NCI-H187 treated with DMSO at 0.1 percent for 48 hours (cell line): ENCODE results near the gene DPYSL4.

Experiments used
- DNase-seq: peaks from one replicate; lab custom pipeline; 2025; lab: John Stamatoyannopoulos, UW

Gene DPYSL4

DNA sequence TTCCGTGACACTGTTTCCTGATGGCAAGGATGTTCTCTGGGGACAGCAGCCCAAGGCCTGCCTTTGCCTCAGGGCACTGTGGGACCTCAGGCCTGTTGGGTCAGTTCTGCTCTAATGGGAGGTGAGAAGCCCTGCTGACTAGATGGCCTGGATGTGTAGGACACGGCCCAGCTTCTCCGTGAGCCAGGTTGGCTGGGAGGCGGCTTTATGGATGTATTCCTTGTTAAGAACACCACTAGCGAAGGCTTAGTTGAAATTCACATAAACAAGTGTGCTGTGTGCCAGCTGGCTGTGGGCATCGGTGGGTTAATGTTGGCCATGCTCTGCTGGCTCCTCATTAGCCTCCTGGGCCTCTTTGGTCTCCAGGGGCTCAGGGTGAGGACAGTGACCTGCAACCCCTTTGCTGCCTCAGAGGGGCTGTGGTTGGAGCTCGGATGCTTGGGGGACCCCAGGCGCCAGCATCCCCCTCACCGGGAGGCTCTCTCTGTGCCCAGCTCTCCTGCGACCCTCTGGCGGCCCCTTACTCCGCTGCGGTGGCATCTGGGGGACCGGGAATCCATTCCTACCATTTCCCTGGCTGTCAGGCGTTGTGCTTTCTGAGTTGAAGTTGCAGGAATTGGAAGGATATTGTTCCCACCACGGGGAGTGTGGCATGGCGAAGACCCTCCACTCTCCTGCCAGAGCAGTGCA is 22.8 kb upstream of the DPYSL4 start:
- DNase-seq, result no peak

DNA sequence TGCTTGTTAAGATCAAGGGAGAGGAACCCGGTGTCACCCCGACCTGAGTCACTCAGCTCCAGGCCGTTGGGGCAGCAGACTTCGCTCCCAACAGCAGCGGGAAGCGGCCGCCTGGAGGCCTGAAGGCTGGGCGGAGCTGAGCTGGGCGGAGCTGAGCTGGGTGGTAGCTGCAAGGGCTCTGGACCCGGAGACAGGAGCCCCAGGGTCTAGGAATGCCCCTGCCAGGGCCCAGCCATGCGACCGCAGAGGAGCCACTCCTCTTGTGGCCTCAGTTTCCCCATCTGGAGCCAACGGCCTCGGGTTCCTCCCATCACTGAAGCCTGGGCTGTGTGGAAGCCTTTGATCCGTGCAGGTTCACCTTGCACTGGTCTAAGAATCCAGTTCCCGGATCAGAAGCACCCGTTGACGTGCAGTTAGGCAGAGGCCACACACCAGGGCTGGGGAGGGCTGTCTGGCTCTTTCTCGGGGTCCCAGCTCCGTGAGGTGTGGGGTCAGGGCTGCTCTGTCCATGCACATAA is 21.9 kb upstream of the DPYSL4 start:
- DNase-seq, result no peak

DNA sequence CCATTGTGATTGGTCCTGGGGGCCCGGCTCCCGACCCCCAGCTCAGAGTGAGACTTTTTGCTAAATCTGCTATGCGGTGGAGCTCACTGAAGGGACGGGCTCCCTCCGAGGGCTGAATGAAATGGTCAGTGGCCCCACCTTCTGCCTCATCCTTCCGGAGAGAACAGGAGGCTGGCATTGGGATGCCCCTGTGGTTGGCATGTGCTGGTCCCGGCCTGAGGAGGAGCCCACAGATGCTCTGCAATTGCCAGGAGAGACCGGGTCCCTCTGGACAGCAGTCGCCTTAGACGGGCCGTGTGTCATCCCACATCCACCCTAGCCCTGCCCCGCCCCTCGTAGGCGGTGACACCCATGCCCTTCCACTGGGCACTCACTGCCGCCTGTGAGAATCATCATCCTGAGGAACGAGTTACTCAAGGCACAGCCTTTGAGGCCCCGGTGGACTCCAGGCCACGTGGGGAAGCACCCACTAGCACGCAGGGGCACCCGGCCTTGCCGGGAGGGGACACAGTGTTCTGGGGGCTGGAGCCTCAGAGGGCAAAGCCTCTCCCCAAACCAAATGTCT is 21.2 kb upstream of the DPYSL4 start:
- DNase-seq, result no peak

DNA sequence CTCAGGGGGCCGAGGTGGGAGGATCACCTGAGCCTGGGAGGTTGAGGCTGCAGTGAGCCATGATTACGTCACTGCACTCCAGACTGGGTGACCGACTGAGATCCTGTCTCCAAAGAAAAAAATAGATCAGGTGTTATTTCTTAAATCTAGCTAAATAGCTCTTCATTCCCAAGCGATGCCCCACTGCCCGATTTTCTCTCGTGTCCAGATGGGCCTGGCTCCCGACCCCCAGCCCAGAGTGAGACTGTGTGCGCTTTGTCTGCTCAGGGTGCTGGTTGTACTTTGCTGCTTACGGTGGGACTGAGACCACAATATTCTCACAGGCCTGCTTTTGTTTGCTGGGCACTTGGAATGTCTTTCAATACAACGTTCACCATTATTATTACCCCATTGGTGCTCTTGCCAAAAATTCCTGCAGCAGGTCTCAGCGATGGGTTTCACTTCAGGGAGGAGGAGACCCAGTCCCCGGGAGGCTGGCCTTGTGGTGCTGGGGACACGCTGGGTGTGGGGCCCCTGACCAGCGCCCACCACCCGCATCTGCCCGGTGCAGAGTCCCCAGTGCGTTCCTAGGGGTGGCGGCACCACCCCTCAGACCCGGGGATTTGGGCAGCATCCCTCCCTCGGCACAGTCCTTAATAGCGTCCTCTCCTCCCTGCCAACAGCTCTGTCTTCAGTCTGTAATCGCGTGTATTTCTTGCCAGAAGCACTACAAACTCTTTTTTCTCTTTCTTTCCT is 20.4 kb upstream of the DPYSL4 start:
- DNase-seq, result no peak

DNA sequence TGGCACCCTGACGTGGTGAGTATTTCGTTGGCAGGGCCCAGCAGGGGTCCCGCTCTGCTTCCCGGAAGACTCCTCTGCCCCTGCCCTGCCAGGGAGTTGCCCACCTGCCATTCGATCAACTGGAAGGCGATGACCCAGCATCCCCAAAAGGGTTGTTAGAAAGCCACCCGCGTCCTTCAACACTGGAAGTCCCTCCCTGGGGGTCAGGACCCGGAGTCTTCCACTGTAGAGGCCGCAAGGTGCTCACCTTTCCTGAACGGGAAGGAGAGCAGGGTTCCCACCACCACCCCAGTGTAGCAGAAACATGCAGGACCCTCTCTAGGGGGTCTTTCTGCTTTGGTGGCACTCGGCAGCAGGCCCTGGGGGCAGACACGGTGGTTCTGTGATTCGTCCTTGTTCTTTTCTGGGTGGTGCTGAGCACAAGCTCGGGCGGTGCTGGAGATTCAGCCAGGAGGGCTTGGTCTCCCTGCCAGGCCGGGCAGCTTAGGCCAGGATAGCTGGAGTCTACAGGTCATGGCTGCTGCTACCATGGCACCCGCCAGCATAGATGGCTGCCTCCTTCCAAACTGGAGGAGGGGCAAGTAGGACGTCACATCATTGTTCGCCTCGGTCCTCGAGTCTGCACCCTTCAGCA is 19.6 kb upstream of the DPYSL4 start:
- no peak for DNase-seq

DNA sequence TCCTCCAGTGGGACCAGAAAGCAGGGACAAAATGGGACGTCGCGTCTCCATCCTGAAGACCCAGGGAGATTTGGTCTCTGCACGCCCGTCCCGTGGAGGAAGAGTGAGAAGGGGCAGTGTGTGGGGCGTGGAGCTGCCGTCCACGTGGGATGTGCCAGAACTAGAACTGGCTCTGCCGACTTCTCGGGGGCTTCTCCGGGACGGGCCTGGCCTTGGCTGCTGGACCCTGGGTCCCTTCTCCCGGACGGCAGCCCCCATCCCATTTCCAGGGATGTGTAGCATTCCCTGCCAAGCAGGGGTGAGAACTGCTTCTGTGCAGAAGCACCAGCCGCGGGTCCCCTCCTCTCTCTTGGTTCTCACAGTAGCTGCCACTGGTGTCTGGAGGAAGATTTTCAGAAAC is 18.8 kb upstream of the DPYSL4 start:
- no peak for DNase-seq

DNA sequence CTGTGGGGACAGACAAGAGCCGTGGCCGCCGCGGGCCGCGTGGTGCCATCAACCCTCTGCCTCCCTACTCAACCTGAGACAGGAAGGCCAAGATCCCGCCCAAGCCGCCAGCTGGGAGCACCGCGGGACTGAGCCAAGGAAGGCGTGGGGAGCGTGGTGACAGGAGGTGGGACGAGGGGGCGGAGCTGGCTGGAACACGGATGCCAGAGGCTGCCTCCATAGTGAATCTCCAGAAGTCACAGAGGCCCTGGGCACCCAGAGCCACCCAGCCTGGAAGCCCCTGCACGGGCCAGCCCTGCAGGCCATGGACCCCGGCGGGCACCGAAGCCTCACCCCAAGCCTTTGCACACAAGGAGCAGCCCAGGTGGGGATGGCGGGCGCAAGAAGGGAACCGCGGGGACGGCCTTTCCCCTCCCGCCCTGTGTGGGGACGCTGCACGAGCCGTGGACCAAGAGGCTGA is 18.1 kb upstream of the DPYSL4 start:
- no peak for DNase-seq

DNA sequence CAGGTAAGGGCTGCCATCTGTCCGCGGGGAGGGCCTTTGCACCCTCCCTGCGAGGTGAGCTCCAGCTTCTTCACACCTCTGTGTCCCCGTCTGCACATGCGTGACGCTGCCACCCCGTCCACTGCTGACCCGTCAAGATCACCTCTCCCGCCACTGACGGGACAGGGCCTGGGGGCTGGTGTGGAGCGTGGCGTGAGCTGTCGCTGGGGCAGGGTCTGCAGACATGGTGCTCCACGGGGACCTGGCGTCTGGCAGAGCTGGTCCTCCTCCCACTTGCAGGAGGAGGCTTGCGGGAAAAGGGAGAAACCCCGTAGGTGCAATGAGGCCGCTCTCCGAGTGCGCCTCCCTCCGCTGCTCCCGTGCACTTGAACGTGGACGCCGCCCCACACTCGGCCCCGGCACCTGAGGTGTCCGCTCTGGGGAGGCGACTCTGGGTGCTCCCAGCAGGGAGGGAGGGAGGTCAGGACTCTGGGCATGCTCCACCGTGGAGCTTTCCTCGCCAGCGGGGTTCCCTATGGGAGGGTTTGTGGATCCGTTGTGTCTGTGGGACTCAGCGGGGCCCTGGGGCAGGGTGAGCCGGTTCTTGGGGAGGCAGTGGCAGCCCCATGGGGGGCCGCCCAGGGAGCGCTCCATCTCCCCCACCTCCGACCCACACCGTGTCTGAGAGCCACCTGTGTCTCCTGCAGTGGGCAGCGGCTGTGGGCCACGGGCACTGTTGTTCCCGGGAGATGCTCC is 17.6 kb upstream of the DPYSL4 start:
- no peak for DNase-seq

DNA sequence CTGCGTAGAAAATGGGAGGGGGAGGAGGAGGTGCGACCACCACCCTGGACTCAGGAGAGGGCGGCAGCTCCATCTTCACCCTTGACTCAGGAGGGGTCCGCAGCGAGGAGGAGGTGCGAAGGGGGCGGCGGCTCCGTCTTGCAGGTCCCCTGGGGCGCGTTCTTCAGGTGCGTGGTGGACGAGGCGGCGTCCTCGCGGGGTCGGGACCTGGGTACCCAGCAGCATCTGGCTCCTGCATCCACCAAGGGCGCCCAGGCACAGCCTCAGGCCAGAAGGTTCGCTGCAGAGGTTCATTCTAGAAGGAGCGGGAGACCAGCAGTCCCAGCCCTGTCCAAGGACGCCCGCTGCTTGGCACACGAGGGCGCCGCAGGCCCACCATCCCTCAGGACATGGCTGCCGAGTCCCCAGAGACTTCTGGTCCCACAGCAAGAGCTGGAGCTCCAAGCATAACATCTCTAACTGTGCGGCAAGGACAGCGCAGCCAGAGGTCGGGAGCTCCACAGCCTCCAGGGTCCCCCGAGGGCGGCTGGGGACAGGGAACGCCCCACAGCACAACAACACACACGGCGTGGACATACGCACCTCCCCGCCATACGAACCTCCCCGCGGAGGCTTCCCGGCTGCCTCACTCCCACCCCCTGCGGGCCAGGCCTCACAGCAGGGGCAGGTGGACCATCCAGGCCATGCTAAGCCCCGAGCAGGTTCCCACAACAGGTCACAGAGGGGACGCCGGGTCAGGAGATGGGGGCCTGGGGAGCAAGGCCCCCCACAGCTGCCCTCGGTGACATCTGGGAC is 16.8 kb upstream of the DPYSL4 start:
- no peak for DNase-seq

DNA sequence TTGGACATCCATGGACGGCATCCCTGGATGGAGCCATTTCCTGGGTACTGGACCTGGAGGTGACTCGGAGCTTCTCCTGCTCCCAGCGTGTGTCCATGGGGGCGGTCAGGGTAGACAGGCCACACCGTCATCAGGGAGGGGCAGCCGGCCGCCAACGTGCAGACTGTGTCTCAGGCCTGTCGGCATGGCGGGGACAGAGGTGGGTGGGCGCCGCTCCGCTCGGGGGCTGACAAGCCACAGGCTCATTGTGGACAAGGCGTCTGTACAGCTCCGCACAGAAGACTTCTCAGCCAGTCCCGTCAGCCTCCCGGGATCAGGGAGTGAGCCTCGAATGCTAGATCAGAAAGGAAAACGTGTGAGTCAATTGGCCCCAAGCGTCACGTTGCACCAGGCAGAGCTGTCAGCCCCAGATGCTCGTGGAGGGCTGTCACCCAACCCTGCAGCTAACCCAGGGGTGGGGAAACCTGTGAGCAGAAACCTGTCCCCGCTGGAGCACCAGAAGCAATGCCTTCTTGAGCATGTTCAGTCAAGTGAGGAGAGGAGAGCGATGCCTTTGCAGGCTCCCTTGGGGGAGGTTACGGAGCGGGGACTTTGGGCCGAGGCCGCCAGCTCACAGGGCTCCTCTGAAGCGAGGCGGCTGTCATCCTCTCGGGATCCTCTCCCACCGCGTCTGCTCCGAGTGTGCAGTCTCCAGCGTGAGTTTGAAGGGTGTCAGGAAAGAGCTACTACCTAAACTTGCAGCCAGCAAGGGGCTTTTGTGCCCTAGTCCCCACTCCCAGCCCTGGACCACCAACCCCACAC is 16.0 kb upstream of the DPYSL4 start:
- no peak for DNase-seq

DNA sequence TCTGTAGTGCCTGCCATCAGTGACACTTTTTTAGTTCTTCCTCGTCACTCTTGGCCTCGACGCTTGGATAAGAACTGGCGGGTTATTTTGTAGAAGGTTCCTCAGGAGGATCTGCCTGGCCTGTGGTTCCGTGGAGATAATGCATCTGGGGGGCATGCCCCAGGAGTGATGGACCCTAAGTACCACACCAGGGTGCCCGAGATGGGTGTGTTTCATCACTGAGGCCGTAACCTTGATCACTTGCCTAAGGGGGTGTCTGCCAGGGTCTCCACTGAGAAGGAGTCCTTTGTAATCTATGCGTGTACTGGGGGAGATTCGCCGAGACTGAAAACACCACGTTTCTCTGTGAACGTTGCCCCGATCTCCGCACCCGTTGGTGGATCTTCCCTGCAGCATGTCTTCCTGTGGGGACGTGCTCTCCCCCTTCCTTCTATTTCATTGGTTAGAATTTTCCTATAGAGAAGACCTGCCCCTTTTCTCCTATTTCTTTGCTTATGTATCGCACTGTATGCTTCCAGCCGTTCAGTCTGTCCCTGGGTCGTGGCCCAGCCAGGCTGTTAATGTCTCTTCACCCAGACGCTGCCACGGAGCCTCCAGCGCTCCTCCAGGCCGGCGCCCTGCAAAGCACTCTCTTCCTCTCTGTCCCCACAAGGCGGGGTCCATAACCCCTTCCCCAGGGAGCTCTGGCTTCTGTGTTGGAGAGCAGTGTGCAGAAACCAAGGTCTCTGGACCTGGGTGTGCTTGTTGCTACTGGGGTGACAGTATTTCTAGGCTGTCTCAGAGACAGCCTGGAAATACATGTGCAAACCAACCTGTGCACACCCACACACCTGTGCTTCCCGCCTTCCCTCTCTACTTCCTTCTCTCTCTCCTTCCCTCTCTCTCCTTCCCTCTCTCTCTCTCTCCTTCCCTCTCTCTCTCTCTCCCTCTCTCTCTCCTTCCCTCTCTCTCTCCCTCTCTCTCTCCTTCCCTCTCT is 14.4 kb upstream of the DPYSL4 start:
- DNase-seq, result no peak

DNA sequence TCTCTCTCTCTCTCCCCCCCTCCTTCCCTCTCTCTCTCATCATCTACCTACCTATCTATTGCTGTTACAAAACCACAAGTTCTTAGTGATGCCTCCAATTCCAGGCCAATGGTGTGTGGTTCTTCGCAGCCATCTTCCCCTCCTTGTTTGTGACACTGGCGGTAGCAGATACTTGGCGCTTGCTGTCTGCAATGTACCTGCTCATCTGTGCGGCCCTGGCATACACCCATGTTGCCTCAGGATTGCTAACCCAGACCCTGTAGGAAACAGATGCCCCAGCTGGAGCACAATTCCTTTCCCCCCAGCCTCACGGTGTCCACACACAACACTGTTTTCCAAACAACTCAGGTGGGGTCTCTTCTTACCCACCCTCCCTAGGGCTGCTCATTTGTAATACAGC is 13.6 kb upstream of the DPYSL4 start:
- DNase-seq, result no peak

DNA sequence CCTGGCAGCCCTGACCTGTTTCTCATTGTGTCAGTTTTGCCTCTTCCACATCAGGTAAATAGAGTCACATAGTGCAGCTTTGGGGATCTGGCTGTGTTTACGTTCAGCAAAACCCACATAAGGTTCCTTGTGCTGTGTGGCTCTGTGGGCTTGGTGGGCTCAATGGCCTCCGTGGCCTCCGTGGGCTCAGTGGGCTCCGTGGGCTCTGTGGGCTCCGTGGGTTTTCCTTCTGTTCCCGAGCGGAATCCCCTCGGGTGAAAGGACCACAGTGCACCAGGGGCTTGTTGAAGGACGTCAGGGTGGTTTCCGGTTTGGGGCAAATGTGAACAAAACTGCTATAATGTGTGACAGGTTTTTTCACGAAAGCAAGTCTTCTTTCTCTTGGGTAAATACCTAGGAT is 12.5 kb upstream of the DPYSL4 start:
- DNase-seq, result no peak

DNA sequence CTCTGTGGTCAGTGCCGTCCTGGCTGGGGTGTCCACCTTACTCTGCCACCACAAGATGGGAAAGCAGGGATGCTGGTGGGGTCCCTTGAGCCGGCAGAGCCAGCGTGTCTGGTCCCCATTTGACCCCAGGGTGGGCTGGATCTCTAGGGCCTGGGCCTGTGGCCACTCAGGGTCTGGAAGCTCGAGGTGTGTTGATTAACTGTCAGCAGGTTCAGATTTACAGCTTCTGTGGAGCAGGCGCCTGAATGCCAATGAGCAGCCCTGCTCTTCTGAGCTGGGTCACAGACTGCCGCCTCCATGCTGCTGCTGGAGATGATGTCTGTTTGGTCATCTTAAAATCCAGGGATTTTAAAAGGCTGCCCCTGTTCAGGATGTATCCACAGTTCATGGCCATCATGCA is 11.3 kb upstream of the DPYSL4 start:
- DNase-seq, result no peak

DNA sequence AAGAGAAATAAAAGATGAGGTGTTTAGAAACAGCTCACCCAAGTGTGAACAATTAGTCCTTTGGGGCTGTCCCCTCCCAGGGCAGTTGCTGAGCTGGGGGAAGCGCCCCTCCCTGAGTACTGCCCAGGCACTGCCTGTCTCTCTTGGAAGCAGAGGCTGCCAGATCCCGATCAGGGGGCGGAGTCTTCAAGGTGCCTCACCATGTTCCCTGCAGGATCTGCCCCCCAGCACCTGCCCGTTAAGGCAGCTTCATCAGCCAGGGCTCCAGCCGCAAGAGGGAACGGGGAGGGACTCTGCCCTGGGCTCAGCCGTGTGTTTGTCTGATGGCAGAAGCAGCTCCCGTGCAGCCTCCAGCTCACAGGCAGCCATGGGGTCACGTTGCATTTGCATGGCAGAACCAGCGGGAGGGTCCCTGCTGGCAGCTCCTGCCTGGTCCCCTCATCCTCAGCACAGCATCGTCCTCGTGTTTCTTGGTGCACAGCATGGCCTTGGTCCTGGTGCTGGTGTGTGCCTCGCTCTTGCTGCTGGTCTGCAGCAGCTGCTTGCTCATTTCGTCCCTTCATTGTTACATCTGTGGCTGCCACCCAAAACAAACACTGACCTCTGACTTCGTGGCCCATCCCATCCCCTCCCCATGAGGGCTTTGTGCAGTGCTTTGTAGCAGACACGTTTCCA is 10.7 kb upstream of the DPYSL4 start:
- no peak for DNase-seq

DNA sequence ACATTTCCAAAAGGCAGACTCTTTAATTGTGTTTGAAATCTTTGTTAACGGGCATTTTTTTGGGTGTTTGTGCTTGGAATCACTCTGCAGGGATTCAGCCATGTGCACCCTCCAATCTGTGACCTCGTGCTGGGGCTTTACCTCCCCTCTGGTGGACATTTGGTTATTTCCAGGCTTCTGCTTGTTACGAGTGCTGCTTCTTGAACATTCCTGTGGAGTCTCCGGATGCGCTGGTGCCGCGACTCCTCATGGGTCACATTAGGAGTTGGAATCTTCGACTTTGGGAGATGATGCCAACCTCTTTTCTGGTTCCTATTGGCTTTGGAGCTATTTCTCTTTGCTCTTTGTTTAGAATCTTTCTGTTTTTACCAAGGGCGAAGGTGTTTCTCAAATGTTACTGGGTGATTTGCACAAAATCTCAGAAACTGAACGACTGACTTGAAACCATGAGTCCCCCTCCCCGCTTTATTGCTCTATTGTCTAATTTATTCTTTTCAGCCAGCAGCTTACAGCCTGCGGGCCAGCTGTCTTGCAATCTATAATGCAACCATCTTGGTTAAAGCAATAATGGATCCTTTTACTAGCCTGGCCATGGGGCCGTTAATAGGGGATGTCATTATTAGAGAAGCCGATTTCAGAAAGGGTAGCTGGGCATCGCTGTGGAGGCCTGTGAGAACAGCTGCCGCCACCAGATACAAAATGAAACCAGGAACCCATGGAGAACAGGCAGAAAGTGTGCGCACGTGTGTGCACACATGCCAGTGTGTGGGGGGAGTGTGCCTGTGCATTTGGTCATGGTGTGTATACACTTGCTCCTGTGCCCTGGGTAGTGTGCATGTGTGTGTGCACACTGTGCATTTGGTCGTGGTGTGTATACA is 9.9 kb upstream of the DPYSL4 start:
- no peak for DNase-seq

DNA sequence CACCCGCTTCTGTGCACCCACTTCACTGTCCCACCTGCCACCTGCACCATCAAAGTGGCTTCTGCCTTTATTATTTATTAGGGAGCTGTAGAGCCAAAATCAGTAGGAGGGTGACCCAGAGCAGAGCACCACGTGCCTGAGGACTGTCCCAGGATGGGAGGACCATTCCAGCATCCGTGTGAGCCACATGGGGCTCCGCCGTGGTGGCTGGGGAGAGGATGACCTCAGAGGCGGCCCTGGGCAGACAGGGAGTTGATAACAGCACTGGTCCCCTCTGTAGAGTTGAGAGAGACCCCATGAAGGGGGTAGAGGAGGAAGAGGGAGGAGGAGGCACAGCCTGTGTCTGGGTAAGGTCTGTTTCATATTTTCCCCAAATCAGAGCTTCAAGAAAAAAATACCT is 8.7 kb upstream of the DPYSL4 start:
- DNase-seq, result no peak
